Activated naive CD4-positive, alpha-beta T cell treated with anti-CD3 and anti-CD28 coated beads, Interleukin-2, amount 50 U/mL, for 24 hours (primary cell): ENCODE data around the gene SECISBP2.
"Not testable (repeated sequence)": the region's sequence is repeated elsewhere in the genome, so short reads cannot be mapped to it uniquely, and the experiment has no call there.

Experiments used
- H3K27ac Mint-ChIP-seq: one replicate; pipeline ENCODE4 v1.8.0; 2021; ENCODE audit warnings: mild to moderate bottlenecking, mixed read lengths
- H3K27me3 Mint-ChIP-seq: one replicate; pipeline ENCODE4 v1.8.0; 2021; ENCODE audit warnings: mixed read lengths
- H3K36me3 Mint-ChIP-seq: one replicate; pipeline ENCODE4 v1.8.0; 2021; ENCODE audit warnings: mixed read lengths
- H3K4me1 Mint-ChIP-seq: one replicate; pipeline ENCODE4 v1.8.0; 2021; ENCODE audit warnings: mixed read lengths
- H3K4me3 Mint-ChIP-seq: one replicate; pipeline ENCODE4 v1.8.0; 2021; ENCODE audit warnings: mild to moderate bottlenecking, mixed read lengths
- H3K9me3 Mint-ChIP-seq: one replicate; pipeline ENCODE4 v1.8.0; 2021; ENCODE audit warnings: mixed read lengths

The SECISBP2 gene

GRCh38 chr9:89318123-89319014 lies at the start of gene SECISBP2:
SECISBP2 (plus strand) TSS chr9:89318500; CDS start chr9:89318577, 77 bp downstream.
- peak within 1 kb of the TSS; percentile 99 for H3K27ac Mint-ChIP-seq
- H3K4me3 Mint-ChIP-seq: peak within 1 kb of the TSS; percentile 95
- H3K36me3 Mint-ChIP-seq: peaks cover 35% of the 10 kb centered on the region
- no peaks in the 10 kb centered on the region for H3K9me3 Mint-ChIP-seq
- H3K27me3 Mint-ChIP-seq: no peaks in the 10 kb centered on the region
- H3K4me1 Mint-ChIP-seq: peaks cover 69% of the 10 kb centered on the region

GRCh38 chr9:89273528-89274279 lies 44.6 kb upstream of the SECISBP2 start:
- H3K4me1 Mint-ChIP-seq: peaks cover 15% of the 10 kb centered on the region
- peaks cover 20% of the 10 kb centered on the region for H3K9me3 Mint-ChIP-seq
- H3K36me3 Mint-ChIP-seq: peaks cover 17% of the 10 kb centered on the region
- no peak overlapping the region for H3K4me3 Mint-ChIP-seq
- H3K27me3 Mint-ChIP-seq: peaks cover 6% of the 10 kb centered on the region
- no peak overlapping the region for H3K27ac Mint-ChIP-seq

DNA sequence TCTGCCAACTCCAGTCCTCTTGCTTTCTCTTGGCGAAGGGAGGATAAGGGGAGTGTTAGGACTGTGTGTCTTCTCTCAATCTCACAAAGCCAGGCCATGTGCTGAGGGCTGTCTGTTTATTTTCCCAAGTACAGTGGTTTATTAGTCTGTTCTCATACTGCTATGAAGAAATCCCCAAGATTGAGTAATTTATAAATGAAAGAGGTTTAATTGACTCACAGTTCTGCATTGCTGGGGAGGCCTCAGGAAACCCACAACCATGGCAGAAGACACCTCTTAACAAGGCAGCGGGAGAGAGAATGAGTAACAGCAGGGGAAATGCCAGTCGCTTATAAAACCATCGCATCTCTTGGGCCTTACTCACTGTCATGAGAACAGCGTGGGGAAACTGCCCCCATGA lies 43.5 kb upstream of the SECISBP2 start:
- H3K4me3 Mint-ChIP-seq: no peak overlapping the region
- H3K27me3 Mint-ChIP-seq: peaks cover 6% of the 10 kb centered on the region
- peaks cover 20% of the 10 kb centered on the region for H3K9me3 Mint-ChIP-seq
- H3K4me1 Mint-ChIP-seq: peaks cover 20% of the 10 kb centered on the region
- peaks cover 17% of the 10 kb centered on the region for H3K36me3 Mint-ChIP-seq
- H3K27ac Mint-ChIP-seq: no peak overlapping the region

- not testable (repeated sequence) for H3K27me3 Mint-ChIP-seq, H3K4me3 Mint-ChIP-seq
- Mint-ChIP-seq H3K4me1 (peaks cover 20% of the 10 kb centered on the region), H3K9me3 (peaks cover 20% of the 10 kb centered on the region), H3K36me3 (peaks cover 15% of the 10 kb centered on the region), H3K27ac (peak overlapping the region; percentile 53)
Measured at GRCh38 chr9:89276040-89276439, 42.3 kb upstream of the SECISBP2 start.

DNA sequence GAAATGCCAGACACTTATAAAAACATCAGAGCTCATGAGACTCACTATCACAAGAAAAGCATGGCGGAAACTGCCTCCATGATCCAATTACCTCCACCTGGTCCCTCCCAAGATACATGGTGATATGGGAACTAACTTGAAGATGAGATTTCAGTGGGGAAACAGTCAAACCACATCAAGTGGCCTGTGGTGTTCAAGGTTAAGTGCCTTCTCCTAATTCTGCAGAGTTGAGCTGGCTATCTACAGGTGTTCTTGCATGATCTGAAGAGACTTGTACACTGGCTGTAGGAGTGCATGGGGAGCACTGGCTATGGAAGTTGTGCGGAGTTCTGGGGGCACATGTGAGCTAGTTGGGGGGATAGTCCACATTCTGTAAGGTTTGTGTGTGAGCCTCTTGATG lies 41.3 kb upstream of the SECISBP2 start:
- Mint-ChIP-seq H3K27me3 (peaks cover 2% of the 10 kb centered on the region), H3K9me3 (peaks cover 14% of the 10 kb centered on the region), H3K4me1 (peaks cover 20% of the 10 kb centered on the region), H3K27ac (no peak overlapping the region), H3K4me3 (no peak overlapping the region), H3K36me3 (peaks cover 11% of the 10 kb centered on the region)

DNA sequence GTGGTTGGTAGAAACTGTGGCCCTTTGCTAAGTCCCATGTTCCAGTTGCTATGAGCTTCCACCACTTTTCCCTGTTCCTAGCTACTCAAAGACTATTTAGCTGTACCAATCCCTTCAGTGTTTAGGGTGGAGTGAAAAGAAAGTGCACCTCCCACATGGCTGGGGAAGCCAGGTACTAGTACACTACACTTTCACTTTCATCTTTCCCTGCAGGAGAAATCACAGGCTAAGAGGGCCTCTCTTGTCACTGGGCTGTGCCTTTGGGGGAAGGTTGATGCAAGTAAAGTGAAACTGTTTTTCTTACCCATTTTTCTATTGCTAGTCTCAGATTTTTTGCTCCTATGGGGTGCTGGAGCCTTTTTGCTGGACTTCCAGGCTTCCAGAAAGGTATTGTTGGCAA lies 40.8 kb upstream of the SECISBP2 start:
- Mint-ChIP-seq H3K27ac (no peak overlapping the region), H3K4me3 (no peak overlapping the region), H3K9me3 (peaks cover 13% of the 10 kb centered on the region), H3K27me3 (peaks cover 2% of the 10 kb centered on the region), H3K36me3 (peaks cover 11% of the 10 kb centered on the region), H3K4me1 (peaks cover 20% of the 10 kb centered on the region)

- Mint-ChIP-seq H3K4me3 (no peak overlapping the region), H3K27ac (no peak overlapping the region), H3K27me3 (no peaks in the 10 kb centered on the region), H3K9me3 (peaks cover 6% of the 10 kb centered on the region), H3K4me1 (peaks cover 20% of the 10 kb centered on the region), H3K36me3 (peaks cover 6% of the 10 kb centered on the region)
Measured at GRCh38 chr9:89278551-89278950, 39.7 kb upstream of the SECISBP2 start.

- no peaks in the 10 kb centered on the region for H3K27me3 Mint-ChIP-seq
- peaks cover 3% of the 10 kb centered on the region for H3K36me3 Mint-ChIP-seq
- peaks cover 20% of the 10 kb centered on the region for H3K4me1 Mint-ChIP-seq
- no peak overlapping the region for H3K27ac Mint-ChIP-seq
- peaks cover 6% of the 10 kb centered on the region for H3K9me3 Mint-ChIP-seq
- no peak overlapping the region for H3K4me3 Mint-ChIP-seq
Measured at GRCh38 chr9:89278997-89279739, 39.1 kb upstream of the SECISBP2 start.

DNA sequence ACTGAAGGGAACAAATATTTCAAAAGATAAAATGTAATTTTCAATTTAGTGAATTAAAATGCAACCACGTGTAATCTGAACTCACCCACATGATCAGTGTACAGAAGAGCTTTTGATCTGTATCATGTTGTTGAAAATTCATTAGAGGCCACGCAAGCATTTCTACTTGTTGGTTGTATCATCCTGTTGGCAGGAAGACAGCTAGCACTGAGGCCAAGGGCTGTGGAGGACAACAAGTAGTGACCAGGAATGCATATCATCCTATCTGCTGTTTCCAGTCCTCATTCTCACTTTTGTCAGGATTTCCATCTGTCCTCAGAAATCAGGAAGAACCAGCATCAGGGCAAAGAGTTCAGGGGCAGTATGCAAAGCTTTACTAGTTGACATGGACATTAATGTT lies 37.2 kb upstream of the SECISBP2 start:
- no peak overlapping the region for H3K27ac Mint-ChIP-seq
- H3K36me3 Mint-ChIP-seq: no peaks in the 10 kb centered on the region
- H3K4me3 Mint-ChIP-seq: no peak overlapping the region
- peaks cover 6% of the 10 kb centered on the region for H3K9me3 Mint-ChIP-seq
- no peaks in the 10 kb centered on the region for H3K27me3 Mint-ChIP-seq
- H3K4me1 Mint-ChIP-seq: peaks cover 20% of the 10 kb centered on the region

DNA sequence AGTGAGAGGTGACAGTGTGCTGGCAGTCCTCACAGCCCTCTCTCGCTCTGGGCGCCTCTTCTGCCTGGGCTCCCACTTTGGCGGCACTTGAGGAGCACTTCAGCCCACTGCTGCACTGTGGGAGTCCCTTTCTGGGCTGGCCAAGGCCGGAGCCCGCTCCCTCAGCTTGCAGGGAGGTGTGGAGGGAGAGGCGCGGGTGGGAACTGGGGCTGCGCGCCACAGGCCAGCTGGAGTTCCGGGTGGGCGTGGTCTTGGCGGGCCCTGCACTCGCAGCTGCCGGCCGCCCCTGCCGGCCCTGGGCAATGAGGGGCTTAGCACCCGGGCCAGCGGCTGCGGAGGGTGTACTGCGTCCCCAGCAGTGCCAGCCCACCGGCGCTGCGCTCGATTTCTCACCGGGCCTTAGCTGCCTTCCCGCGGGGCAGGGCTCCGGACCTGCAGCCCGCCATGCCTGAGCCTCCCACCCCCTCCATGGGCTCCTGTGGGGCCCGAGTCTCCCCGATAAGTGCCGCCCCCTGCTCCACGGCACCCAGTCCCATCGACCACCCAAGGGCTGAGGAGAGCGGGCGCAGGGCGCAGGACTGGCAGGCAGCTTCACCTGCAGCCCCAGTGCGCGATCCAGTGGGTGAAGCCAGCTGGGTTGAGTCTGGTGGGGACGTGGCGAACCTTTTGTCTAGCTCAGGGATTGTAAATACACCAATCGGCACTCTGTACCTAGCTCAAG lies 35.9 kb upstream of the SECISBP2 start:
- not testable (repeated sequence) for H3K9me3 Mint-ChIP-seq, H3K27ac Mint-ChIP-seq, H3K36me3 Mint-ChIP-seq, H3K27me3 Mint-ChIP-seq, H3K4me1 Mint-ChIP-seq
- H3K4me3 Mint-ChIP-seq: peak overlapping the region; percentile 20

GRCh38 chr9:89284076-89284475 lies 34.2 kb upstream of the SECISBP2 start:
- no peaks in the 10 kb centered on the region for H3K27me3 Mint-ChIP-seq
- peaks cover 4% of the 10 kb centered on the region for H3K36me3 Mint-ChIP-seq
- H3K4me3 Mint-ChIP-seq: no peak overlapping the region
- peaks cover 3% of the 10 kb centered on the region for H3K4me1 Mint-ChIP-seq
- no peaks in the 10 kb centered on the region for H3K9me3 Mint-ChIP-seq
- no peak overlapping the region for H3K27ac Mint-ChIP-seq

GRCh38 chr9:89291741-89292140 lies 26.6 kb upstream of the SECISBP2 start:
- Mint-ChIP-seq H3K36me3 (peaks cover 8% of the 10 kb centered on the region), H3K4me1 (no peaks in the 10 kb centered on the region), H3K27me3 (no peaks in the 10 kb centered on the region), H3K4me3 (no peak overlapping the region), H3K27ac (no peak overlapping the region), H3K9me3 (no peaks in the 10 kb centered on the region)

DNA sequence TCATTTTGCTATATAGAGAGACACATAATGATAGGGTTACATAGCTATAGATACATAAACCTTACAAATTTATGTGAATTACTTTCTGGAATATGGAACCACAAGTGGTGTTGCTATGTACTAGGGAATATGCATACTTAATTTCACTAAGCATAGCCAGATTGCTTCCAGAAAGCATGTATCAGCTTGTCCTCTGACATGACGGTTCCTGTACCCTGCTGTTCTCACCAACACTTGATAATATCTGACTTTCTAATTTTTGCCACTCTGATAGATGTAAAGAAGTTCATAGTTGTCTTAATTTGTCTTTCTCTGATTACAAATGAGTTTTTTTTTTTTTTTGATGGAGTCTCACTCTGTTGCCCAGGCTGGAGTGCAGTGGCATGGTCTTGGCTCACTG lies 25.3 kb upstream of the SECISBP2 start:
- H3K36me3 Mint-ChIP-seq: peaks cover 6% of the 10 kb centered on the region
- no peaks in the 10 kb centered on the region for H3K9me3 Mint-ChIP-seq
- H3K4me1 Mint-ChIP-seq: no peaks in the 10 kb centered on the region
- H3K4me3 Mint-ChIP-seq: no peak overlapping the region
- no peak overlapping the region for H3K27ac Mint-ChIP-seq
- H3K27me3 Mint-ChIP-seq: no peaks in the 10 kb centered on the region

- no peak overlapping the region for H3K4me3 Mint-ChIP-seq
- no peaks in the 10 kb centered on the region for H3K4me1 Mint-ChIP-seq
- no peak overlapping the region for H3K27ac Mint-ChIP-seq
- no peaks in the 10 kb centered on the region for H3K9me3 Mint-ChIP-seq
- H3K36me3 Mint-ChIP-seq: peaks cover 8% of the 10 kb centered on the region
- no peaks in the 10 kb centered on the region for H3K27me3 Mint-ChIP-seq
Measured at GRCh38 chr9:89295400-89295799, 22.9 kb upstream of the SECISBP2 start.

GRCh38 chr9:89301996-89302395 lies 16.3 kb upstream of the SECISBP2 start:
- not testable (repeated sequence) for H3K27ac Mint-ChIP-seq, H3K4me1 Mint-ChIP-seq, H3K27me3 Mint-ChIP-seq, H3K9me3 Mint-ChIP-seq, H3K36me3 Mint-ChIP-seq, H3K4me3 Mint-ChIP-seq
